HFFc6 (cell line): ENCODE measurements around the gene JAK2. TPM values are rescaled to one million over a fixed set of nuclear protein-coding genes. Genes with fewer than 3 reads are reported as not detected.

Source experiments
- DNase-seq: peaks from one replicate; pipeline ENCODE4 v3.0.0-alpha.2; 2018
- H3K27ac Mint-ChIP-seq: 2 replicates; pipeline ENCODE4 v1.8.0; 2020; ENCODE audit warnings: mild to moderate bottlenecking, mixed read lengths
- H3K27me3 Mint-ChIP-seq: 2 replicates; pipeline ENCODE4 v1.8.0; 2021; ENCODE audit warnings: mild to moderate bottlenecking, moderate library complexity, mixed read lengths; ENCODE audit not compliant: insufficient read depth
- H3K36me3 Mint-ChIP-seq: 2 replicates; pipeline ENCODE4 v1.8.0; 2021; ENCODE audit warnings: low read depth, mixed read lengths
- H3K4me1 Mint-ChIP-seq: 2 replicates; pipeline ENCODE4 v1.8.0; 2020; ENCODE audit warnings: low read depth, mixed read lengths
- H3K4me3 Mint-ChIP-seq: 2 replicates; pipeline ENCODE4 v1.8.0; 2020; ENCODE audit warnings: mild to moderate bottlenecking, moderate library complexity, mixed read lengths
- H3K9me3 Mint-ChIP-seq: 2 replicates; pipeline ENCODE4 v1.8.0; 2020; ENCODE audit warnings: mild to moderate bottlenecking, mixed read lengths
- total RNA-seq, 6 experiments: library from RNA; stranded (reverse); fragmentation: NEBNext Ultra II Directional; extraction: Animal tissue kit (Norgen Biotek cat#: 25700); gene quantifications; 2 replicates in 1 of 6; 3 replicates in 5 of 6; pipeline ENCODE4 v1.2.3, GENCODE V29; 2021
- TF ChIP-seq, protein P1 (sequence below): fragments of 200-600 bp; sonication (generic); IDR thresholded peaks from 2 replicates; pipeline ENCODE4 v1.5.0; 2021; ENCODE audit warnings: antibody characterized with exemption, mild to moderate bottlenecking

The JAK2 gene
- total RNA-seq, 6 experiments from 2014 or later, result 5.0 to 6.5 (median 6.0) TPM

DNA sequence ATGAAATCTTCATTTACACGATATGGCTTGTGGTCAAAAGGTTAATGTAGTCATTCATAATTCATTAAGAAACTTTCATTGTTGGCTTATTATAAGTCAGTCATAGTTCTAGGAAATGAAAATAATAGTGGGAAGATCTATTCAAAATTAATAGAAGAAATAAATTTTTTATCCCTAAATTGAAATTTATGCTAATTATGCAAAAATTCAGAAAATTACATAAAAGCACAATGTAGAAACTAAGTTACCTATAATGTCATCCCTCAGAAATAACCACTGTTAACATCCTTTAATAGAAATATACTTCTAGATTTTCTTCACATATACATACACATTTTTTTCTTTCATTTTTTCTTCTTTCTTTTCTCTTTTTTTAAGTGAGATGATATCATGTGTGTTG is 15.9 kb upstream of the JAK2 start:
- Mint-ChIP-seq H3K4me1 (peaks cover 11% of the 10 kb centered on the region), H3K27me3 (no peaks in the 10 kb centered on the region; the same call in 1 of the 2 replicates), H3K9me3 (no peaks in the 10 kb centered on the region), H3K27ac (no peak overlapping the region), H3K4me3 (no peak overlapping the region), H3K36me3 (no peaks in the 10 kb centered on the region)
- TF ChIP-seq, protein P1, sequence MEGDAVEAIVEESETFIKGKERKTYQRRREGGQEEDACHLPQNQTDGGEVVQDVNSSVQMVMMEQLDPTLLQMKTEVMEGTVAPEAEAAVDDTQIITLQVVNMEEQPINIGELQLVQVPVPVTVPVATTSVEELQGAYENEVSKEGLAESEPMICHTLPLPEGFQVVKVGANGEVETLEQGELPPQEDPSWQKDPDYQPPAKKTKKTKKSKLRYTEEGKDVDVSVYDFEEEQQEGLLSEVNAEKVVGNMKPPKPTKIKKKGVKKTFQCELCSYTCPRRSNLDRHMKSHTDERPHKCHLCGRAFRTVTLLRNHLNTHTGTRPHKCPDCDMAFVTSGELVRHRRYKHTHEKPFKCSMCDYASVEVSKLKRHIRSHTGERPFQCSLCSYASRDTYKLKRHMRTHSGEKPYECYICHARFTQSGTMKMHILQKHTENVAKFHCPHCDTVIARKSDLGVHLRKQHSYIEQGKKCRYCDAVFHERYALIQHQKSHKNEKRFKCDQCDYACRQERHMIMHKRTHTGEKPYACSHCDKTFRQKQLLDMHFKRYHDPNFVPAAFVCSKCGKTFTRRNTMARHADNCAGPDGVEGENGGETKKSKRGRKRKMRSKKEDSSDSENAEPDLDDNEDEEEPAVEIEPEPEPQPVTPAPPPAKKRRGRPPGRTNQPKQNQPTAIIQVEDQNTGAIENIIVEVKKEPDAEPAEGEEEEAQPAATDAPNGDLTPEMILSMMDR, result no peak
- DNase-seq, result no peak

DNA sequence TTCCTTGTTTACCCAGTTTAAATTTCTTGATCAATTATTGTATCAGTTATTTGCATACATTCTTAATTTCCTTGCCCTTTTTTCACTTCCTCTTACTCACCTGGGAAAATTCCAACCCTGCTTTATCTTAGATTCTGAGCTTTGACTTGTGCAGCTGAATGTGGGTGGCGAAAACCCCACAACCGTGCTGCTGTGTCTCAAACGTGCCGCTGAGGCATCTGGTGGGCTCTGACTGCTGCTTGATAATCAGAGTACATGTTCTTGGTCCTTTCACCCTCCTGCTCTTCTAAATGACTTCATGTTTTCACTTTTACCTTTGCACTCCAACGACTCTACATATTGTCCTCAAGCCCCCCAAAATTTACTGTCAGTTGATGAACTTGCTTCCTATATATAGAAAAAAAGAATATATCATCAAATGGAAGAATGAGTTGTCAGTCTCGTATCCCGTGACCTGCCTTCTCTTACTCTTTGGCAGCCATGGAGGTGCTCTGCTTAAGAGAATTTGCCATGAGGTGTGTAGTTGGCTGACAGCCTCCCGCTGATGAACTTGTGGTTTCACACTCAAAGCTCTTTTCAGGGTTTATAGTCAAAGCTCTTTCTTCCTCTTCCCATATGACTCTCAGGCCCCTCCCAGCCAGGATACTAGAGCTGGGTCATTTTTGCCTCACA is 14.0 kb upstream of the JAK2 start:
- Mint-ChIP-seq H3K27me3 (no peaks in the 10 kb centered on the region; the same call in 1 of the 2 replicates), H3K4me1 (peaks cover 11% of the 10 kb centered on the region), H3K9me3 (no peaks in the 10 kb centered on the region), H3K4me3 (no peak overlapping the region), H3K27ac (no peak overlapping the region), H3K36me3 (no peaks in the 10 kb centered on the region)
- TF ChIP-seq, protein P1, result no peak
- no peak for DNase-seq

DNA sequence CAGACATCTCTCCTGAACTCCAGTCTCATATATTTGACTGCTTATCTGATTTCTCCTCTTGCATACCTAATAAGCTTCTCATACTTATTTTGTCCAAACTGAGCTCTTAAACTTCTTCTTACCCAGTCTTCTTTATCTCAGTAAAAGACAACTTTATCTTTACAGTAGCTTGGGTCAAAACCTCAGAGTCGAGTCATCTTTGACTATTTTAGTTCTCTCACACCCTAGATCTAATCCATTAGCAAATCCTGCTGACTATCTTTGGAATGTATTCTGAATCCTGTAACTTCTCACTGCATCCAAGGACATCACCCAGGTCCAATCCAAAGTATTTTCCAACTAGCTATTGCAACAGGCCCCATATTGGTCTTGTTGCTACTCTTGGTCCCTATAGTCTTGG is 11.8 kb upstream of the JAK2 start:
- H3K27me3 Mint-ChIP-seq, result peaks cover 2% of the 10 kb centered on the region
- H3K36me3 Mint-ChIP-seq, result no peaks in the 10 kb centered on the region
- H3K4me1 Mint-ChIP-seq, result peaks cover 11% of the 10 kb centered on the region
- H3K27ac Mint-ChIP-seq, result no peak overlapping the region
- peak; percentile 39 for DNase-seq
- H3K4me3 Mint-ChIP-seq, result no peak overlapping the region
- TF ChIP-seq, protein P1, result no peak
- no peaks in the 10 kb centered on the region for H3K9me3 Mint-ChIP-seq

DNA sequence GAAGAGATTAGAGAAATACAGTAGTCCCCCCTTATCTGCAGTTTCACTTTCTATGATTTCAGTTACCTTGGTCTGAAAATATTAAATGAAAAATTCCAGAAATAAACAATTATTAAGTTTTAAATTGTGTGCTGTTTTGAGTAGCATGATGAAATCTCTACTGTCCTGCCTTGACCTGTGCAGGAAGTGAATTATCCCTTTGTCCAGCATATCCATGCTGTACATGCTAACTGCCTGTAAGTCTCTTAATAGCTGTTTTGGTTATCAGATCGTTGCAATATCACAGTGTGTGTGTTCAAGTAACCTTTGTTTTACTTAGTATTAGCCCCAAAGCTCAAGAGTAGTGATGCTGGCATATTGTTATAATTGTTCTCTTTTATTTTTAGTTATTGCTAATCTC is 11.2 kb upstream of the JAK2 start:
- no peaks in the 10 kb centered on the region for H3K9me3 Mint-ChIP-seq
- peaks cover 10% of the 10 kb centered on the region for H3K4me1 Mint-ChIP-seq
- peaks cover 2% of the 10 kb centered on the region for H3K27me3 Mint-ChIP-seq
- no peak overlapping the region for H3K27ac Mint-ChIP-seq
- TF ChIP-seq, protein P1, result no peak
- H3K4me3 Mint-ChIP-seq, result no peak overlapping the region
- H3K36me3 Mint-ChIP-seq, result no peaks in the 10 kb centered on the region
- no peak for DNase-seq

DNA sequence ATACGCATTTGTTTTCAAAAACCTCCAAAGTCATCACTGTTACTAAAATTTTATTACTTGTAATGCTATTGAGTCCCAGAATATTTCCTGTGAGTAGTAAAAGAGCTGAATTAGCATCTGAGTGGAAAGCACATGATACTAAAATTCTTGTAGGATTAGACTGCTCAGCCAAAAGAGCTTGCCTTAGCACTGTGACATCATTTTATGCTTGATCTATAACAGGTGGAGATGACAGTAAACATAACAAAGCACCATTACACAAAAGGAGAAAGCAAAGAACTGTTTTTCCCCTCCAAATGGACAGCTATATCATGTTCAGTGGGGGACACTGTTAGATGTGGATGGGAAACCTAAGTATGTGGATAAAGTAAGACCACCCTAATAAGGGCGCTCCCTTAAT is 5.8 kb upstream of the JAK2 start:
- Mint-ChIP-seq H3K4me1 (peaks cover 27% of the 10 kb centered on the region), H3K9me3 (no peaks in the 10 kb centered on the region), H3K27me3 (peaks cover 2% of the 10 kb centered on the region; the same call in 1 of the 2 replicates), H3K36me3 (no peaks in the 10 kb centered on the region), H3K4me3 (no peak overlapping the region), H3K27ac (no peak overlapping the region)
- TF ChIP-seq, protein P1, result no peak
- DNase-seq, result no peak
